ENCODE results near the gene KCTD1.

Gene KCTD1

DNA sequence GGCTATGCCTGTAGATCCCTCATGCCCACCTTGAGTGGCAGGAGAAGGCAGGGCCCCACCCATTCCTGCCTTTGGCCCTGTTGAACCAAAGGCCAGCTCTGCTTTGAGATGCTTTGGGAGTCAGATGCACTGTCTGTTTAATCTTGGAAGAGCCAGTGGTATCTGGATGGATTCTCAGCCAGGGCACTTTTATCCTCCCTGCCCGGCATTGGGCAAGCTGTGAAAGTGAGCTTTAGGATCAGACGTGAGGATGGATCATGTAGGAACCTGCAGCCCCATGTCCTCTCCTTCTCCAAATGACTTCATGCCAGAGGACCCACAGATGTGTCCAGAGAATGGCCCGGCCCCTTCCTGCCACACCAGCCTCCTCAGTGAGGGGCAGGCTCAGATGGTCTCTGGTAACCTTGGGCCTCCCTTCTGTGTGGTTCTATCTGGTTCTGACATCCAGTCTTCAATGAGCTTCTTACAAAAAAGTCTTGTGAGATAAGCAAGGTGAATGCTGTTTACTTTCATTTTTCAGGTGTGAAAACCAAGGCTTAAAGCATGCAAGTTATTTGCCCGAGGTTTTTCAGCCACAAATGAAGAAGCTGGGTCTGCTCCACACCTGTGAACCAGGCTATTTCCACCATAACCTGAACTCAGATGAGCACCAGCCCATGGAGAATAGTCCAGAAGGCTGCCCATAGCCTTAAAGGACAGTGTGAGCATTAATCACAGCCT lies 123.8 kb downstream of the KCTD1 start:
- no peak for DNase-seq (ENCODE audit: low read depth)

DNA sequence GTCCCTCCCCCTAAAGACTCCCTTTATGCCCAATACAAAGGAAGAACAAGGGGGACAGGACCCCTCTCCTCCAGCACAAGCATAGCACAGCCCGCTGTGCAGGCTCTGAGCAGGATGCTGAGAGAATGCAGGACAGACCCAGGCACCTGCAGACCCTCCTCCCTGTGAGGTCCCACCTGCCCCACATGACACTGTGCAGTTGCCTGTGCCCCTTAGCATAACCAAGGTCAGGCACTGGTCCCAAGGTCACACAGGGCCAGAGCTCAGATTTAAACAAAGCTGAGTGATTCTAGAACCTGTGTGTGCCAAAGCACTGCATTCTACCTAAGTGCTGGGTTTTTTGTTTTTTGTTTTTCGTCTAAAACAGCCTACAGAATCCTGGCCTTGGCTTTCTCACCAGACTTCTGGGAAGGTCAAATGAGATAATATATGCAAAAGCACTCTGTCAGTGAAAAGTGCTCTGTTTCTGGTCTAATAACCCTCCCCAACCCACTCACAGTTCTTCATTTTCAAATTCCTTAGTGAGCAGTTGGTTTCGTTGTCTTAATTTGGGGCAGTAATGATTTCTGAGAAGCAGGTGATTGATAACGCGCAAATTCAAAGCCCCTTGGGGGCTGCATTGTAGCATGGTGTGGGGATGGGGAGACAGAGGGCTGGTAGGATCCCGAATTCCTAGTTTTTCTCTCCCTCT lies 125.7 kb downstream of the KCTD1 start:
- DNase-seq (ENCODE audit: low read depth): no peak

DNA sequence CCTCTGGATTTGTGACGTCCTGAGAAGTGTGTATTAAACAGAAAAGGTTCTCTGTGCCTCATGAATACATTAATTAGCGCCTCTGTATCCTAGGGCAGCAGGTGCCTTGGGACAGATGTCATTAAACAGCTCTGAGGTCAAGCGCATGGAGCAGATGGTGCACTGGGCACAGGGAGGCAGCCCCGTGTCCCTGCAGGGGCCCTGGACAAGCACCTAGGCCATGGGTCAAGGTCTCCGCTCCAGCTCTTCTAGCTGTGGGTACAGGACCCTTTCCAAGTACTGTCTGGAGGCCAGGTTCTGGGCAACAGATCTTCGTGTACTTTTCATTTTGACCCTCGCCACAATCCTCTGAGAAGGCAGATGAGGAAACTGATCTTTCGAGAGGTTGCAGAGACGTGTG lies 126.4 kb downstream of the KCTD1 start:
- no peak for DNase-seq (ENCODE audit: low read depth)

DNA sequence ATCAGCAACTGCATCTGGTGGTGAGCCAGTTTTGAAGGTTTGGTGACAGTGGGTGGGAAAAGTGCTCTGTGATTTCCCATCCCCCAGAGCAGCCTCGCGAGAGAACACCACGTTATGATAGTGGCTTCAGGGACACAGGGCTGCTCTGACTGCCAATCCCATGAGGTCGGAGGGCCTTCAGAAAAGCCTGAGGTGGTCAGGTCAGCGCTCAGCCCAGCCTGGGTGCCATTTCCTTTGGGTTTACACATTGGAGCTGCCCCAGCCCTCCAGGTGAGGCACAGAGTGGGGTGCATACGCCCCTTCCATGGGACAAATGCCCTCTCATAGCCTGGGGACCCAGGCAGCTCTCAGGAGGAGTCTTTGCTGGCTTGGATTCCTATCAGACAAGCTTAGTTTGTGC lies 126.8 kb downstream of the KCTD1 start:
- DNase-seq (ENCODE audit: low read depth): no peak

DNA sequence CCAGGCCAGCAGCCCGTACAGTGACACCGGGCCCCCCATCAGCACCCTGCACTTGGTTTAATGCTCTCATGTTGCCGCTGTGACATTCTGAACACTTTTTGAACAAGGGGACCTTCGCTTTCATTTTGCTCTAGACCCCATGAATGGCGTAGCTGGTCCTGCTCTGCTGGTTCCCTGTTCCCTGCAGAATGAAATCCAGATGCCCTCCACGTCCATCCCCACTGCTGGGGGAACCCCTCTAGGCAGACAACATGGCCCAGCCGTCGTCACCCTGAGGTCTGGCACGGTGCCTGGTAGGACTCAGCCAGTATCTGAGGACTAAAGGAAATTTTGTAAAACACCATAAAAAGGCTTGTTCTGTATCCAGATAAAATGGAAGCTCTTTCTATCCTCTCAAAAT lies 128.6 kb downstream of the KCTD1 start:
- DNase-seq (ENCODE audit: low read depth): no peak

DNA sequence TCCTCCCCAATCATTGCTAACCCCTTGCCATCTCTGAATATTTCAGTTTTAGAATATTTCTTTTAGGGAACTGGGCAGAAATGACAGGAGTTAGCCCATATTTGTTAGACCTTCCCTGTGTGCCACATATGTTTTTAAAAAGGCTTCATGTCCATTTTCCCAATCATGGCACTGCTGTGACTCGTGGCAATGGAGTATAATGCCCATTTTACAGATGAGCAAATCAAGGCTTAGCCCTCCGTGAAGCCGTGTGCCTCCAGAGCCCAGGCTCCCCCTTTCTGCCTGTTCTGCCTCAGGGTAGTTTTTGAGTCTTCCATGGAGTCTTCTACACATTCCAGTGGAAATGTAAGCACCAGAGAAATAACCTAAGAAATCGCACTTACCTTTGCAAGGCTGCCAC lies 130.1 kb downstream of the KCTD1 start:
- no peak for DNase-seq (ENCODE audit: low read depth)

DNA sequence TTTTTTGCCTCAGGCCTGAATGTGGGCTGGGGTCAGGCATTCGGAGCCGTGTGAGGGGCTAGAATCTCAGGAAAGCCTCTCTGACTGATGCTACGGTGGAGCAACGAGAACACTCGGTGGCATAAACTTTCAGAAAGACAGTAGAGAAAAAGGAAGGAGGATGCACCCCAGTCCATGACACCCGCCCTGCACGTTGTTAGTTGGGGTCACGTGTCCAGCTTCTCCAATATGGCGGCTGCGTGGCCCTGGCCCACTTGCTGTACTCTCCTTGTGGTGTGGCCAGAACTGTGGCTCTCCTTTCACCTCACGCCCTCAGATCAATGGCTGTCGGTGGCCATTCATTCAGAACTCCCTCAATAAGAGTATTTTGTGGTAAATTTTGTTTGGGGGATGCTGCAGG lies 131.2 kb downstream of the KCTD1 start:
- no peak for DNase-seq (ENCODE audit: low read depth)

DNA sequence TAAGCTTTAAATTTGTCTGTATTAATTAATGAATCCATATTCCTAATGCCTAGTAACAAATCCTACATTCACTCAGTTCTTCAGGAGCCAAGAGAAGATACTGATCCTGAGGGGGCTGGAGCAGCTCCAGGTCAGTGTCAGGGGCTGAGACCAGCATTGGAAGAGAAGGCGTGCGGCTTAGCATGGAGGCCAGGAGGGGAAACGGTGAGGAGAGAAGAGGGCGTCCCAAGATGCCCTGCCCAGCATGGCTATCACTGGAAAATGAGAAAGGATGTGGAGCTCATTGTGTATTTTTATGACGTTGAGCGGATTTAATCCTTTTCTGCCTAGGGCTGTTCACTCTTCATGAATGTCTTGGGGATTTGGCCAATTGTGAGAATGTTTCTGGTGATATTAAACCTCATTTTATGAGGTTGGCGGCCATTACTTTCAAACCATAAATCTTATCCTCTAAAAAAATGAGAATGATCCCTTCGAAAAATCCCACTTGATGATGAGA lies 131.7 kb downstream of the KCTD1 start:
- no peak for DNase-seq (ENCODE audit: low read depth)

DNA sequence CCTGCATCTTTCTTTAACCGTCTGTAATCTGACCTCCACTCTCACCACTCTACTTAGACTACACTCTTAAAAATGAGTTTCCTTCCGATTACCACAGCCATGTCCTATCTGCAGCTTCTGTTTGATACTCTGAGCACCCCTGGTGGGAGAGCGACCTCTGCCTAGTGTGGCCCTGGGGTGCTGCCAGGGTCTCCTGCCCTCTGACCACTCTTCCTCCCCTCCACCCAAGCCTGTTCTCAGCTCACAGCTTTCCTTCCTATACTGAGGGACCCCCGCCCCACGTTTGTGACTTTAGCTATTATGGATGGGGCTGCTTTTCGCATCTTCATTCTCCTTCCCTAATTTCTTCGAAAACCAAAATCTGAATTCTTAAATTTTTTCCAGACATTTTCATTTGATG lies 132.7 kb downstream of the KCTD1 start:
- DNase-seq (ENCODE audit: low read depth): no peak

DNA sequence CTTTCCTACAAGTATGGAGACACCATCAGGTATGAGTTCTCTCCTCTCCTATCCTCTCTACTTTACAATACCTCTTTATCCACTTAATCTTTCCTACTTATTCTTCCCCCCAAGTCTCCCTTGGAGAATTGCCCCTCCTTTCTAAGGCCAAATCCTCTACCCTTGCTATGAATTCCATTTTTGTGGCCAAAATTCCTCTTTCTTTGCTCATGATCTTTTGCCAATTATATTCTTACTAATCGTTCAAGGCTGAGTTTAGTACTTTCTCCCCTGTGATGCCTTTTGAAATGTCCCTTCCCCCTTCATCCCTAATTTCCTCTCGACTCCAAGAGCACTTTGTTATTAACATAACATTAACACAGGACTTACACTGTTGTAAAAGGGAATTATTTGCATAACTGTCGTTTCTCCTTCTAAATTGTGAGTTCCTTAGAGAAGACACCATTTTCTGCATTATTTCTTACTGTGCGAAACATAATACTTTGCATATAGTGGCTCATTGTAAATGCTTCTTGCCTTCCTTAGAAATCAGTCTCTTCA lies 133.4 kb downstream of the KCTD1 start:
- no peak for DNase-seq (ENCODE audit: low read depth)

DNA sequence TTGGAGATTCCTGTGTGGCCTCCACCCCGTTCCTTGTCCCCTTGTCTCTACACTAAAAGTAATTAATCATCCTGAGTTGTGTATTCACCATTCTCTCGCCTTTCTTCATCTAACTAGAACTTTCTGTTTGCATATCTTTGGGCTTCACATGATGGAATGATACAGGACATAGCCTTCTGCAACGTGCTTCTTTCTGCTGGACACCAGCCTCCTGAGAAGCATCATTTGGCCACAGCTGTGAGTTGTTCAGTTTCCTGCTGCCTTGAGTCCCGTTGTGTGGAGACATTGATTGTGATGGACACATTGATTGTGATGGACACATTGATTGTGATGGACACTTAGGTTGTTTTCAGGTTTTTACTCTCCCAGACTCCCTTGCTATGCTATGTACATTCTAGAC lies 139.3 kb downstream of the KCTD1 start:
- DNase-seq (ENCODE audit: low read depth): no peak

DNA sequence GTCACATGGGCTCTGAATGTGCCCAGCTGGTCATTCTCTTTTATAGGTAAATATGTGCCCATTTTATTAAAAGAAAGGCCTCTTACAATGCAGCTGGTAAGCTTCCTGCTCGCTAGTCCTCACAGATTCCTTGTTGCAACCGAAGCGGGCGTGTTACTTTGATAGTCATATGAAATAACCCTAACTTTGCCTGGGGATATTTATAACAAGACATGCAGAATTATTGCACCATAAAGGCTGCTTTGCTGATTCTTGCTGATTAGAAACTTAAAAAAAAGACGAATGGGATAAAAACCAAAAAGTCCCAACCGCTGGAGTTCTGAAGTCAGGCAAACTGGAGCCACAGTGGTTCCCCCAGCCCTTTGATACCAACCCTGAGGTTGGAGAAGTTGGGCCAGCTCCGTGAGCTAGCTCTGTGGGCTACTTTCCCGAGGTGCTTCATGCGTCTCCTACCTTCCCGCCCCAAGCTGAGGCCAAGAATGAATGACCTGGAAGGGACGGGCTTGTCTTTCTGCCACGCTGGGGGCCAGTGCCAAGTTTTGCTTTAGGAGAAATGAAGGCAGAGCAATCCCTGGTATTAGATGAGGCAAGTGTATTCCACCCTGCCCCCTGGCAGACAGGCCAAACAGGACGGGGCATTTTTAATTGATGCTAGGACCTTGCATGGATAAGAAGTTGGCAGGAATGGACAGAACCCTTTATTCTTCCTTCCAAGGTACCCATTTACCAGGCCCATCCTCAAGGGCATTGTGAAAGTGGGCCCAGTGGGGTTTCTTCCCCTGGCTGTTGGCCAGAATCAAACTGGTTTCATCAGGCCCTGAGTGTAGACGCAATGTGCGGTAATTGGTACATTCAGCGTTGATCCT lies 140.4 kb downstream of the KCTD1 start:
- DNase-seq (ENCODE audit: low read depth): peak; percentile 53

DNA sequence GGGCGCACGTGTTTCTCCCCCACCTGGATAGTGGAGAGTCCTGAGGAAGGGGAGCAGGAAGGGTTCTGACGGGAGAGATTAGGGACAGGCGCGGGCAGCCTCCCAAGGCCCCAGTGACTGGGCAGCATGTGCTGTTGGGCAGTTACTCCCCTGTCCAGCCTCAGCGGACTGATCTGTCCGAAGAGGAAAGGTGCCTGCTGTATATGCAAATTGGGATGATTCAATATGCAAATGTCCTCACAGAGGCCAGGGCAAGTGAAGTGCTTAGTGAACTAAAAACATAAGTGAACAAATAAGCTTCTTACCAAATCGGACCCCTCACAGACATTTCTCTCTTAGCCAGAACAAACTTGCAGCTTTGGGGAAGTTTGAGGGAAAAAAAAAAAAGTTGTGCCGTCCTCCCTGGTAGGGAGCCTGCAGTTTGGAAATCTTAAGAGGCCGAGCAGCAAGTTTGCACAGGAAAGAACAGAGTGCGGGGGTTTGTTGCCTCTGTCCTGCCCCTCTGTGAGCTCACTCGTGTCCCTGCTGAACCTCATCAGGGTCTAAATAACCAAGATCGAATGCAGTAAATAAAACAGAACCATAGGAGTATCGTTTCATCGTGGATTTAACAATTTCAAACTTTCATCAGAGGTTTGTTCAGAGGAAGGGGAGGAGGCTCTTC lies 141.4 kb downstream of the KCTD1 start:
- no peak for DNase-seq (ENCODE audit: low read depth)

DNA sequence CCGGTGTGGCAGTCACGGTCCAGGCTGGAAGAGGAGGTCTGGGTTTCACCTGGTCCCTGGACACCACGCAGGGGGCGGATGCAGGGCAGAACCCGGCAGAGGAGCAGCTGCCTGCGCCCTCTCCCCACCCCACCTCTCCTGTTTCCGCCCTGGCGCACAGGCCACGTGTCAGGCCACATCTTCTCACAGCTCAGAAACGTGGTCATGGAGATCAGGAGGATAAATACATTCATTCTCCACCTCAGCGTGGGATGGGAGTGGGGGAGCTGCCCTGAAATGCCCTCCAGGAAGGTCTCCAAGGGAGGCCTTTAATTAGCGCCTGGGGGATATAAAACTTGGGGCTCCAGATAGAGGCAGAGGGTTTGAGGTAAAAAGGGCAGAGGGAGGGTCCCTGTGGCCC lies 142.0 kb downstream of the KCTD1 start:
- no peak for DNase-seq (ENCODE audit: low read depth)

DNA sequence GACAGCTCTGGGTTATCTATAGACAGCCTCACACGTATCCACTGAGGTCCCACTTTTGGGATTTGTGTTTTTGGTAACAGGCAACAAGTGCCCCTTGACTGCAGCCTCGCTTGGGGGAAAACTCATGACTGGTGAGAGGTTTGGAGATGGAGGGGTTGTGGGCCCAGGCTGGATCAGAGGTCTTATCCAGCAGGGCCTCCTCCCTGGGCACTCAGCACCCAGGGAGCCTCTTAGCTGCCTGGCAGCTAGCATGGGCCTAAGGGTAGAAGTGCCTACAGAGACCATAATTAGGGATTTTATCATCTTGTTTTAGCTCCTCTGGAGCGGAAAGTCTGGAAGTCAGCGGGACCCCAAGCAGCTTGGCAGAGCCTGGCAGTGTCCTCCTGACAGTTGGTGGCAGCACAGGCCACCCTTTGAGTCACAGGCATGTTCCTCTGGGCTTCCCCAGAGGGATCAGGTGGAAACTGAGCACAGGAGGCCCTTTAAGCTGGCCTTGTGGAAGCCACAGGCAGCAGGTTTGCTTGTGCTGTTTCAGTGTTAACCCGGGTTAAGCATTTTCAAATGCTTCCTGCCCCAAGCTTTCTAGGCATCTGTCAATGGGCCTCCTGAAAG lies 143.1 kb downstream of the KCTD1 start:
- peak; percentile 37 for DNase-seq (ENCODE audit: low read depth)

Data from fibroblast of gingiva (primary cell).